ENCODE results near the gene SYNJ2. TPM values are rescaled to one million over a fixed set of nuclear protein-coding genes. Genes with fewer than 3 reads are reported as not detected.

SYNJ2 gene
- total RNA-seq, 2 experiments from 2014 or later: 32.2 to 32.3 TPM

GRCh38 chr6:158013904-158014504, 32.3 kb downstream of the SYNJ2 start:
- POLR2A ChIA-PET: interaction anchor here (0.8 to 1.3 kb wide), 2 partner anchors 11 to 12 kb away, joined by 3 to 6 read pairs; no protein-coding TSS in a partner anchor
- peaks cover 54% of the 10 kb centered on the region for H3K4me1 Mint-ChIP-seq (ENCODE audit: low read depth)
- no peak overlapping the region for H3K4me3 Mint-ChIP-seq
- peaks cover 3% of the 10 kb centered on the region for H3K36me3 Mint-ChIP-seq
- H3K27ac Mint-ChIP-seq: peak overlapping the region; percentile 12
- no peak for DNase-seq
- H3K27me3 Mint-ChIP-seq: no peaks in the 10 kb centered on the region
- no peaks in the 10 kb centered on the region for H3K9me3 Mint-ChIP-seq
- intact Hi-C loops (cut with micrococcal nuclease): no loop called here
- CTCF ChIA-PET: interaction anchor here (0.6 to 3.6 kb wide), 3 partner anchors 12 to 42 kb away, joined by 3 to 28 read pairs (median 3); no protein-coding TSS in a partner anchor

- peaks cover 48% of the 10 kb centered on the region for H3K4me1 Mint-ChIP-seq (ENCODE audit: low read depth)
- no peaks in the 10 kb centered on the region for H3K9me3 Mint-ChIP-seq
- peak overlapping the region; percentile 77 for H3K27ac Mint-ChIP-seq
- no peak overlapping the region for H3K4me3 Mint-ChIP-seq
- intact Hi-C loops (cut with micrococcal nuclease): no loop called here
- CTCF ChIA-PET: interaction anchor here (3.6 kb wide), 1 partner anchor 12 kb away, joined by 28 read pairs; no protein-coding TSS in a partner anchor
- H3K27me3 Mint-ChIP-seq: no peaks in the 10 kb centered on the region
- no peak for DNase-seq
- POLR2A ChIA-PET: interaction anchor here (1.3 kb wide), 1 partner anchor 11 kb away, joined by 6 read pairs; no protein-coding TSS in a partner anchor
- H3K36me3 Mint-ChIP-seq: peaks cover 3% of the 10 kb centered on the region
These were observed 33.0 kb downstream of the SYNJ2 start for GRCh38 chr6:158014505-158015187.

GRCh38 chr6:158015188-158015506, 33.5 kb downstream of the SYNJ2 start:
- H3K36me3 Mint-ChIP-seq: peaks cover 7% of the 10 kb centered on the region
- POLR2A ChIA-PET: interaction anchor here (1.3 kb wide), 1 partner anchor 11 kb away, joined by 6 read pairs; no protein-coding TSS in a partner anchor
- CTCF ChIA-PET: interaction anchor here (3.6 kb wide), 1 partner anchor 11 kb away, joined by 28 read pairs; no protein-coding TSS in a partner anchor
- H3K9me3 Mint-ChIP-seq: no peaks in the 10 kb centered on the region
- H3K4me1 Mint-ChIP-seq (ENCODE audit: low read depth): peaks cover 45% of the 10 kb centered on the region
- DNase-seq: no peak
- intact Hi-C loops (cut with micrococcal nuclease): no loop called here
- no peaks in the 10 kb centered on the region for H3K27me3 Mint-ChIP-seq
- peak overlapping the region; percentile 77 for H3K27ac Mint-ChIP-seq
- H3K4me3 Mint-ChIP-seq: no peak overlapping the region

- H3K36me3 Mint-ChIP-seq: peaks cover 10% of the 10 kb centered on the region
- H3K4me3 Mint-ChIP-seq: no peak overlapping the region
- H3K9me3 Mint-ChIP-seq: no peaks in the 10 kb centered on the region
- peaks cover 33% of the 10 kb centered on the region for H3K4me1 Mint-ChIP-seq (ENCODE audit: low read depth)
- no peak overlapping the region for H3K27ac Mint-ChIP-seq
- POLR2A ChIA-PET: no interaction called here
- DNase-seq: no peak
- intact Hi-C loops (cut with micrococcal nuclease): no loop called here
- H3K27me3 Mint-ChIP-seq: no peaks in the 10 kb centered on the region
- CTCF ChIA-PET: interaction anchor here (3.6 kb wide), 1 partner anchor 10 kb away, joined by 28 read pairs; no protein-coding TSS in a partner anchor
These were observed 35.1 kb downstream of the SYNJ2 start for GRCh38 chr6:158016571-158017383.

- no peak overlapping the region for H3K4me3 Mint-ChIP-seq
- no peak overlapping the region for H3K27ac Mint-ChIP-seq
- CTCF ChIA-PET: interaction anchor here (3.6 kb wide), 1 partner anchor 9 kb away, joined by 28 read pairs; no protein-coding TSS in a partner anchor
- intact Hi-C loops (cut with micrococcal nuclease): no loop called here
- peaks cover 10% of the 10 kb centered on the region for H3K36me3 Mint-ChIP-seq
- no peak for DNase-seq
- peaks cover 27% of the 10 kb centered on the region for H3K4me1 Mint-ChIP-seq (ENCODE audit: low read depth)
- H3K27me3 Mint-ChIP-seq: no peaks in the 10 kb centered on the region
- POLR2A ChIA-PET: no interaction called here
- H3K9me3 Mint-ChIP-seq: no peaks in the 10 kb centered on the region
These were observed 36.0 kb downstream of the SYNJ2 start for GRCh38 chr6:158017621-158018040.

GRCh38 chr6:158018041-158018771, 36.5 kb downstream of the SYNJ2 start:
- no peaks in the 10 kb centered on the region for H3K9me3 Mint-ChIP-seq
- H3K27ac Mint-ChIP-seq: no peak overlapping the region
- no peaks in the 10 kb centered on the region for H3K27me3 Mint-ChIP-seq
- peaks cover 27% of the 10 kb centered on the region for H3K4me1 Mint-ChIP-seq (ENCODE audit: low read depth)
- intact Hi-C loops (cut with micrococcal nuclease): no loop called here
- CTCF ChIA-PET: no interaction called here
- no peak overlapping the region for H3K4me3 Mint-ChIP-seq
- POLR2A ChIA-PET: no interaction called here
- no peak for DNase-seq
- H3K36me3 Mint-ChIP-seq: peaks cover 10% of the 10 kb centered on the region

GRCh38 chr6:158018851-158019361, 37.2 kb downstream of the SYNJ2 start:
- intact Hi-C loops (cut with micrococcal nuclease): no loop called here
- CTCF ChIA-PET: no interaction called here
- peaks cover 8% of the 10 kb centered on the region for H3K36me3 Mint-ChIP-seq

GRCh38 chr6:158019416-158019815, 37.8 kb downstream of the SYNJ2 start:
- H3K36me3 Mint-ChIP-seq: peaks cover 8% of the 10 kb centered on the region
- intact Hi-C loops (cut with micrococcal nuclease): no loop called here
- H3K4me3 Mint-ChIP-seq: no peak overlapping the region
- POLR2A ChIA-PET: no interaction called here
- no peaks in the 10 kb centered on the region for H3K9me3 Mint-ChIP-seq
- no peak overlapping the region for H3K27ac Mint-ChIP-seq
- CTCF ChIA-PET: no interaction called here
- DNase-seq: no peak
- H3K27me3 Mint-ChIP-seq: no peaks in the 10 kb centered on the region
- peaks cover 16% of the 10 kb centered on the region for H3K4me1 Mint-ChIP-seq (ENCODE audit: low read depth)

More at GRCh38 chr6:158018851-158019361, 37.2 kb downstream of the SYNJ2 start:
- H3K4me3 Mint-ChIP-seq: no peak overlapping the region
- H3K27me3 Mint-ChIP-seq: no peaks in the 10 kb centered on the region
- POLR2A ChIA-PET: no interaction called here
- H3K4me1 Mint-ChIP-seq (ENCODE audit: low read depth): peaks cover 20% of the 10 kb centered on the region
- no peak overlapping the region for H3K27ac Mint-ChIP-seq
- DNase-seq: no peak
- no peaks in the 10 kb centered on the region for H3K9me3 Mint-ChIP-seq

GRCh38 chr6:158020272-158020711, 38.6 kb downstream of the SYNJ2 start:
- intact Hi-C loops (cut with micrococcal nuclease): loop anchor here (10.0 kb wide), 1 partner anchor 635 kb away; the partner anchor contains the start of gene SYTL3
- Mint-ChIP-seq H3K4me3 (no peak overlapping the region), H3K4me1 (ENCODE audit: low read depth) (peaks cover 9% of the 10 kb centered on the region), H3K27me3 (no peaks in the 10 kb centered on the region), H3K9me3 (no peaks in the 10 kb centered on the region), H3K36me3 (peaks cover 8% of the 10 kb centered on the region), H3K27ac (no peak overlapping the region)
- peak; percentile 49 for DNase-seq
- CTCF ChIA-PET: no interaction called here
- POLR2A ChIA-PET: no interaction called here

- Mint-ChIP-seq H3K27me3 (no peaks in the 10 kb centered on the region), H3K36me3 (peaks cover 8% of the 10 kb centered on the region), H3K9me3 (no peaks in the 10 kb centered on the region), H3K4me3 (no peak overlapping the region), H3K4me1 (ENCODE audit: low read depth) (peaks cover 8% of the 10 kb centered on the region), H3K27ac (no peak overlapping the region)
- POLR2A ChIA-PET: no interaction called here
- intact Hi-C loops (cut with micrococcal nuclease): loop anchor here (10.0 kb wide), 1 partner anchor 634 kb away; the partner anchor contains the start of gene SYTL3
- DNase-seq: no peak
- CTCF ChIA-PET: no interaction called here
These were observed 39.1 kb downstream of the SYNJ2 start for GRCh38 chr6:158020811-158021210.

GRCh38 chr6:158021376-158021775, 39.7 kb downstream of the SYNJ2 start:
- intact Hi-C loops (cut with micrococcal nuclease): loop anchor here (10.0 kb wide), 1 partner anchor 633 kb away; the partner anchor contains the start of gene SYTL3
- ChIA-PET CTCF (interaction anchor here (1.2 kb wide), 1 partner anchor 39 kb away, joined by 5 read pairs; the partner anchor contains the start of gene SYNJ2), POLR2A (no interaction called here)
- DNase-seq: no peak
- peaks cover 8% of the 10 kb centered on the region for H3K36me3 Mint-ChIP-seq
- no peaks in the 10 kb centered on the region for H3K27me3 Mint-ChIP-seq
- peaks cover 14% of the 10 kb centered on the region for H3K4me1 Mint-ChIP-seq (ENCODE audit: low read depth)
- H3K27ac Mint-ChIP-seq: no peak overlapping the region
- no peaks in the 10 kb centered on the region for H3K9me3 Mint-ChIP-seq
- H3K4me3 Mint-ChIP-seq: no peak overlapping the region
